Measurements from ENCODE around the gene ZFR. TPM values are rescaled to one million over a fixed set of nuclear protein-coding genes. Genes with fewer than 3 reads are reported as not detected.

Gene ZFR
- 100 to 1,000 TPM in 1 of 8 experiments, 10 to 100 TPM in 7; 72.5 to 116 (median 88.7) TPM for total RNA-seq

DNA sequence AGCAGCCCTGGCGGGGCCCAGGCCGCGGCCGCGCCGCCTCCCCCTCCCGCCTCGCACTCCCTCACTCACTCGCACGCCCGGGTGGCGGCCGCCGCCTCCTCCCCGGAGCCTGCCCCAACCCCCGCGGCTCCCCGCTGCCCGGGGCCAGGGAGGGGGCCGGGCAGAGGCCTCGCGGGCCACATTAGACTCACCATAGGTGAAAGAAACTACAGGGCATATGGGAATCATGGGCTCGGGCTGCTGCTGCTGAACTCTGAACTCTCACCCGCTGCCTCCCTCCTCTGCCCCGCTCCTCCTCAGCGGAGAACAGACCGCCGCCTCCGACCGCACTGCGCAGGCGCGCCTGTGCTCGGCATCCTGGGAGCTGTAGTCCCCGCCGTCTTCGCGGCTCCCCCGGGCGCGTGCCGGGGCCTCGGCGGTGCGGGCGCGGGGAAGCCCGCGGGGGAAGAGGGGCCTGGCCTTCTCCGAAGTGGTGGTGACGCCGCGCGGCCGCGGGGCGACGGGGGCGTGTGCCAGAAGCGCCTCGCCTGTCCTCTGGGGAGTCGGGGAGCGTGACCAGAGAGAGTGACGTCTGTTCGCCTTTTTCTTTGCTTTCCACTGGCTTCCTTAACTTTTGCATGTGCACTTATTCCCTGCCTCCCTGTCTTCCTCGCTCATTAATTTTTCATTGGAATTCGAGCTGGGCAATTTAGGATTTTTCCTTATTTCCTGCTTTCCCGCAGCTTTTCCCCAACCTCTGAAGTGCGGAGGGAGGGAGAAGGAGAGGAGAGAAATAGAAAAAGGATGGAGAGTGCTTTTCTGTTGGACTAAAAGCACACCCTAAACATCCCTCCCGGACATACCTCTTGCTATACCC, at the start of gene ZFR:
ZFR (minus strand) TSS at position 310 of the 856 bp plus-strand sequence; CDS start at position 228, 82 bp downstream.
- 0 to 25% (median 17%) methylated on average over 1 to 5 of the region's 70 CpGs; no CpG with 5 or more reads in 5 of the 10 experiments for WGBS, 10 experiments
- peak; percentile 79 to 93 (median 90) for ATAC-seq (replicated peaks in 6 of 8)
- Histone ChIP-seq H3K4me1 (replicated peaks in 1 of 2) (peaks cover 0 to 15% of the 10 kb centered on the region in 2 donors), H3K27ac (peak within 1 kb of the TSS; percentile 81 to 96), H3K4me3 (peak within 1 kb of the TSS; percentile 71 to 97 (median 86))
- in situ Hi-C loops (cut with MboI; ENCODE audit: low pct_unique_long_range_greater_than_20kb in 2 of 9, low sequenced_read_pairs in 9 of 9, unreplicated experiment in 9 of 9), result no loop called here

DNA sequence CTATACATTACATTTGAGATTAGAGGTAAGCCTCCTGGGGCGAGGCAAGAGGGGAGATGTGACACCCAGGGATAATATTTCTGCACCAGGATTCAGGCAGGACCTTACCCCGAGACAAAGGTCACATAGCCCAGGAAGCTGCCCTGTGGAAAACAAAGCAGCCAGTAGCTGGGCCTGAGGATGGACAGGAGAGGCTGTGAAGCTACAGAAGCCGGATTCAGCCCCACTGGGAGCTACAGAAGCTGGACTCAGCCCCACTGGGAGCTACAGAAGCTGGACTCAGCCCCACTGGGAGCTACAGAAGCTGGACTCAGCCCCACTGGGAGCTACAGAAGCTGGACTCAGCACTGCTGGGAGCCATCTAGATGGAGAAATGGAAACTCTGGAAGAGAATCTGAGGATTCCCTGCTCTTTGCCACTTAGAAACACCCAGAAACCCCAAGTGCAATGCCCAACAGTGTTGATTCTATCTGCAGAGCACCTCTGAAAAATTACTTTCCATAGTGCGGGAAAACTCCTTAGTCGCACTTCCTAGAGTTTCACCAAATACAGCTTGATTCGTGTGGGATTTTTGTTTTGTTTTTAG, 46.5 kb upstream of the ZFR start:
- no peak for ATAC-seq (replicated peaks in 6 of 8)
- in situ Hi-C loops (cut with MboI; ENCODE audit: low pct_unique_long_range_greater_than_20kb in 2 of 9, low sequenced_read_pairs in 9 of 9, unreplicated experiment in 9 of 9), result loop anchor here (10.0 to 25.0 kb wide), 3 partner anchors 96 to 121 kb away; partner anchors contain the start of gene SUB1 (in 7 of the 9)
- WGBS, 10 experiments, result 67 to 100% (median 87%) methylated on average over 1 to 4 of the region's 6 CpGs; no CpG with 5 or more reads in 1 of the 10 experiments
- Histone ChIP-seq H3K4me3 (no peak overlapping the region), H3K27ac (no peak overlapping the region), H3K4me1 (replicated peaks in 1 of 2) (no peaks in the 10 kb centered on the region)

DNA sequence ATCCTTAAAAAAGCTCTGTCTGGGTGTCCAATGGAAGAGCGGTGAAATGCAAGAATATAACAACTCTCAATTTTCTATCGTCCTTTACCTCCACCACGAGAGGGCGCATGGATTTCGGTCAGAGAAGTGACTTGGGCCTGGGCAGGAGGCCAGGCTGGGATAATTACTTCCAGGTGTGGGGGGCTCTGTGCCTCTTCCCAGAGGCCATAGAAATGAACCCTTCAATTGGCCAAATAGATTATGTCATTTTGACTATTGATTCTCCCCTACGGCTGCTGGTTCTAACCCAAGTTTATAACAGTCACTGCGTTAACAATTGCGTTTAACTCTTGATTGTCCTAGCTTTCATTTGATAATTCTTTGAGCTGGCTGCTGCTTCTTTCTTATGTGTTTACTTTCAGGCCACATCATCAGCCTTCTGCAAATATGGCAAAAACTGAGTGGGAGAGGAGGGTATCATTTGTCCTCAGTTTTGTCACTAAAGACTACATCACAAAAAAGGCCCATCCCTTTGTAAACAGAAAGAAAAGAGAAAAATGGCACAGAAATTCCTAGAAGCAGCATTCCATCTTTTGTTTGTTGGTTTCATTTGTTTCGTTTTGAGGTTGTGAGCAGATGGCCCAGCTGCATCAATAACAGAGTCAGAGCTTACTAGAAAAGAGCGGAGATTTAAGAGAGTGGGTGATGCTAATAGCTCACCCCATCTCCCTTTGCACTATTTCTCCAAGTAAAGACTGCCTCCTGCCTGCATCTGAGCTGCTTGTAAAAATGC, 45.4 kb upstream of the ZFR start:
- peak; percentile 64 to 95 (median 86) for ATAC-seq (replicated peaks in 6 of 8)
- H3K27ac ChIP-seq, result peak overlapping the region in 1 of 2 donors; percentile 20
- in situ Hi-C loops (cut with MboI; ENCODE audit: low pct_unique_long_range_greater_than_20kb in 2 of 9, low sequenced_read_pairs in 9 of 9, unreplicated experiment in 9 of 9), result loop anchor here (10.0 to 25.0 kb wide), 3 partner anchors 97 to 122 kb away; partner anchors contain the start of gene SUB1 (in 7 of the 9)
- WGBS, 10 experiments, result 0 to 46% (median 19%) methylated on average over 2 to 10 of the region's 10 CpGs
- no peaks in the 10 kb centered on the region for H3K4me1 ChIP-seq (replicated peaks in 1 of 2)
- no peak overlapping the region for H3K4me3 ChIP-seq

DNA sequence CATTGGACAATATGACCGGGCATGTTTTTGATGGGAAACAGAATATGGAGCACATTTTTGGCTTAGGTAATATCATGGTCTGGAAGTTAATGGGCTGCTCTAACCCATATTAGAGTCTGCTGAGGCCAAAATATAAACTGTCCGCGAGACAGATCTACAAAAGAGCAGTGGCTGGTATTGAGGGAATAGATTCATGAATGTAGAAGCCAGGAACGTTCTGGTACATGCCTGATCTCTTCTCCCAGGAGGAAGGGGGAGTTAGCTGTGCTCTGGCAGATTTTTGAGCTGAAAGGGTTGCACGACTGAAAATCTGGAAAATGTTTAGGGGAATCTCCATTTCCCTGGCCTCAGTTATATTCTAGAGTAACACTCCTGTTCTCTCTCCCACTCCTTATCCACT, 42.9 kb upstream of the ZFR start:
- no peak for ATAC-seq (replicated peaks in 6 of 8)
- in situ Hi-C loops (cut with MboI; ENCODE audit: low pct_unique_long_range_greater_than_20kb in 2 of 9, low sequenced_read_pairs in 9 of 9, unreplicated experiment in 9 of 9), result loop anchor here in 8 of 9 experiments (25.0 kb wide), 2 partner anchors 100 to 125 kb away; partner anchors contain the start of gene SUB1 (in 7 of the 8)

DNA sequence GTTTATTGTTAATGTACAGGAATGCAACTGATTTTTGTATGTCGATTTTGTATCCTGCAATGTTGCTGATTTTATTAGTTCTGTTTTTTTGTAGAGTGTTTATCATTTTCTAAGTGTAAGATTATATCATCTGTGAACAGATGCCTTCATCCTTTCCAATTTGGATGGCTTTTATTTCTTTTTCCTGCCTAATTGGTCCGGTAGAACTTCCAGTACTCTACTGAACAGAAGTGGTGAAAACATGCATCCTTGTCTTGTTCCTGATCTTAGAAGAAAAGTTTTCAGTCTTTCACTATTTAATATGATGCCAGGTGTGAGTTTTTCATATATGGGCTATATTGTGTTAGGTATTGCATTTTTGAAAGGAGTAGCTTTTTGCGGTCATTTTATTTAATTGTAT, 42.5 kb upstream of the ZFR start:
- 22 to 100% (median 83%) methylated on average over 1 to 3 of the region's 3 CpGs for WGBS, 10 experiments
- no peak overlapping the region for H3K4me3 ChIP-seq
- no peak for ATAC-seq (replicated peaks in 6 of 8)
- no peak overlapping the region for H3K27ac ChIP-seq
- no peaks in the 10 kb centered on the region for H3K4me1 ChIP-seq (replicated peaks in 1 of 2)
- in situ Hi-C loops (cut with MboI; ENCODE audit: low pct_unique_long_range_greater_than_20kb in 2 of 9, low sequenced_read_pairs in 9 of 9, unreplicated experiment in 9 of 9), result loop anchor here in 8 of 9 experiments (25.0 kb wide), 2 partner anchors 100 to 125 kb away; partner anchors contain the start of gene SUB1 (in 7 of the 8)

More for the DNA sequence above, 42.9 kb upstream of the ZFR start:
- Histone ChIP-seq H3K27ac (no peak overlapping the region), H3K4me1 (replicated peaks in 1 of 2) (no peaks in the 10 kb centered on the region), H3K4me3 (no peak overlapping the region)
- 34 to 100% (median 78%) methylated on average over 1 to 5 of the region's 5 CpGs; no CpG with 5 or more reads in 2 of the 10 experiments for WGBS, 10 experiments

DNA sequence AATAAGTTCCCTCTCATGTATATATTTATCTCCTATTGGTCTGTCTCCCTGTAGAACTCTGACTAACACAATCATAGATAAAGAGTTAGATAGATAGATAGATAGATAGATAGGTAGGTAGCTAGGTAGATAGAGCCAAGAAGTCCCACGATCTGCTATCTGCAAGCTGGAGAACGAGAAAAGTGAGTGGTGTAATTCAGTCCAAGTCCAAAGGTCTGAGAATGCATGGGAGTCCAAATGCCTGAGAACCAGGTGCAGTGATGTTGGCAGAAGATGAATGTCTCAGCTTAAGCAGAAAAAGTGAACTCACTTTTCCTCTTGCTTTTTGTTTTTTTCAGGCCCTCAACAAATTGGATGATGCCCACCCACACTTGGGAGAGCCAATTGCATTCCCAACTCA, 37.7 kb upstream of the ZFR start:
- in situ Hi-C loops (cut with MboI; ENCODE audit: low pct_unique_long_range_greater_than_20kb in 2 of 9, low sequenced_read_pairs in 9 of 9, unreplicated experiment in 9 of 9), result loop anchor here in 8 of 9 experiments (25.0 kb wide), 2 partner anchors 105 to 130 kb away; partner anchors contain the start of gene SUB1 (in 7 of the 8)
- no peaks in the 10 kb centered on the region for H3K4me1 ChIP-seq (replicated peaks in 1 of 2)
- ATAC-seq (replicated peaks in 6 of 8), result no peak
- WGBS, 10 experiments, result 67 to 100% (median 81%) methylated on average over 1 to 2 of the region's 2 CpGs; no CpG with 5 or more reads in 6 of the 10 experiments
- H3K27ac ChIP-seq, result no peak overlapping the region
- no peak overlapping the region for H3K4me3 ChIP-seq

DNA sequence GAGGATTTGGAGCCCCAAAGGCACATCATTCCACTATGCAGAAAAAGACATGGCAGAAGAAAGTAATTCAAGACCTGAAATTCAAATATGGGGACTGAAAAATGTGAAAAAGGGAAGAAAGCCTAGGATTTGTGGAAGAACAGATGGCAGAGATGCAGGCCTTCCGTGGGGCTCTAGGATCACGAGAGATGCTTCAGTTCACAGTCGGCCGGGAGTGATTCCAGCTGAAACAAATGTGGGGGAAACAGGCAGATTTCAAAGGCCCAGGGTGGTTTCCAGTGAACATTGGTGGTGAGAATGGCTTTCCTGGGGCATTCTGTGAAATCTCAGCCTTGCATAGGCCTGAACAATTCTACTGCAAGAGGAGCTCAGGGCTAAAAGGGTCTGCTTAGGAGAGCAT, 34.6 kb upstream of the ZFR start:
- Histone ChIP-seq H3K4me1 (replicated peaks in 1 of 2) (peaks cover 7 to 17% of the 10 kb centered on the region in 2 donors), H3K4me3 (no peak overlapping the region), H3K27ac (no peak overlapping the region)
- in situ Hi-C loops (cut with MboI; ENCODE audit: low pct_unique_long_range_greater_than_20kb in 2 of 9, low sequenced_read_pairs in 9 of 9, unreplicated experiment in 9 of 9), result loop anchor here in 8 of 9 experiments (25.0 kb wide), 2 partner anchors 108 to 133 kb away; partner anchors contain the start of gene SUB1 (in 7 of the 8)
- 0 to 100% (median 66%) methylated on average over 1 to 4 of the region's 4 CpGs; no CpG with 5 or more reads in 3 of the 10 experiments for WGBS, 10 experiments
- ATAC-seq (replicated peaks in 6 of 8), result no peak

DNA sequence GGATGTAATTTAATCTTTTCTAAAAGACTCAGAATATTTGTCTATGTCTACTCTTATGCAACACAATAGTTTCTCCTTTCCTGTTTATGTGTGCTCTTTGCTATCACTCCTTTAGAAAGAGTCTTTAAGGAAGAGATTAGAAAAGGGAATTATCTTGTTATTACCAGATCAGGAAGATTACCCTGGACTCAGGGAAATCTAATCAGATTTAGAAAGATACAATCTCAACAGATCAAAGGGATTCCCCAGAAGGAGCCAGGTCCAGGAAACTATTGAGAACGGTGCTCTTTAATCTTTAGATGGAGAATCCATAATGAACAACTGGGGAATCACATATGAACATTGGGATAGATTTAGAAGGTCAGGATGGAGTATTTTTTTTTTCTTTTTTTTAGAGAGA, 32.4 kb upstream of the ZFR start:
- ATAC-seq (replicated peaks in 6 of 8), result no peak
- 25 to 100% (median 92%) methylated on average over 1 of the region's 1 CpG; no CpG with 5 or more reads in 2 of the 10 experiments for WGBS, 10 experiments
- in situ Hi-C loops (cut with MboI; ENCODE audit: low pct_unique_long_range_greater_than_20kb in 2 of 9, low sequenced_read_pairs in 9 of 9, unreplicated experiment in 9 of 9), result loop anchor here in 8 of 9 experiments (25.0 kb wide), 2 partner anchors 110 to 135 kb away; partner anchors contain the start of gene SUB1 (in 7 of the 8)
- Histone ChIP-seq H3K4me1 (replicated peaks in 1 of 2) (peaks cover 7 to 19% of the 10 kb centered on the region in 2 donors), H3K27ac (no peak overlapping the region), H3K4me3 (no peak overlapping the region)

DNA sequence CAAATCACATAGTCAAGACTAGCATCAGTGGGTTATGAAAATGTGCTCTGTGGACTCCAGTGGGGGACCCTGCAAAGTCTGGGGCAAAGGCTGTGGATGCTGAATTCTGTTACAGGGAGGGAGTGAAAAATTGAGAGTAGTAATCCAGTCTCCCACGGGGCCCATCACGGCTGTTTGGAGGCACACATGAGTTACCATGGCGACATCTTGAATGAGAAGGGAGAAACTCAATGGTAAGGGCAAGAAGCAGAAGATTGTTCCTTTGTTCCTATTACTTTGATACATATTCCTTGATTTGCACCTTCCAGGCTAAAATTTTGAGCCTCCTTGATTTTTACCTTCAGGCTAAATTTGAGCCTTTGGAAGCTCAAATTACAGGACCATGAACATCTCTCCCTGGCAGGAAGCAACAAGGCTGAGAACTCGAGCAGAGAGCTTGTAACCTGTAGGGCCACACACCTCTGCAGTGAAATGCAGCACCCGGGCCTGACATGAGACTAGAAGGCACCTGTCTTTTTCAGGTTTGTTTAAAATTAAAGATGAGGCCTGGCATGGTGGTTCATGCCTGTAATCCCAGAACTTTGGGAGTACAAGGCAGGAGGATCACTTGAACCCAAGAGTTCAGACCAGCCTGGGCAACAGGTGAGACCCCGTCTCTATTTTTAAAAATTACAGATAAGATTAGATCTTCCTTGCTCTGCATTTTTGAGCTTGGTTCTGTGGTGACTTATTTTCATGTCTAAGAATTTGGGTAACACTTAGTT, 31.0 kb upstream of the ZFR start:
- no peak overlapping the region for H3K4me3 ChIP-seq
- in situ Hi-C loops (cut with MboI; ENCODE audit: low pct_unique_long_range_greater_than_20kb in 2 of 9, low sequenced_read_pairs in 9 of 9, unreplicated experiment in 9 of 9), result loop anchor here in 8 of 9 experiments (25.0 kb wide), 2 partner anchors 112 to 137 kb away; partner anchors contain the start of gene SUB1 (in 7 of the 8)
- ATAC-seq (replicated peaks in 6 of 8), result peak in 5 of 8 experiments; percentile 51 to 84 (median 62)

DNA sequence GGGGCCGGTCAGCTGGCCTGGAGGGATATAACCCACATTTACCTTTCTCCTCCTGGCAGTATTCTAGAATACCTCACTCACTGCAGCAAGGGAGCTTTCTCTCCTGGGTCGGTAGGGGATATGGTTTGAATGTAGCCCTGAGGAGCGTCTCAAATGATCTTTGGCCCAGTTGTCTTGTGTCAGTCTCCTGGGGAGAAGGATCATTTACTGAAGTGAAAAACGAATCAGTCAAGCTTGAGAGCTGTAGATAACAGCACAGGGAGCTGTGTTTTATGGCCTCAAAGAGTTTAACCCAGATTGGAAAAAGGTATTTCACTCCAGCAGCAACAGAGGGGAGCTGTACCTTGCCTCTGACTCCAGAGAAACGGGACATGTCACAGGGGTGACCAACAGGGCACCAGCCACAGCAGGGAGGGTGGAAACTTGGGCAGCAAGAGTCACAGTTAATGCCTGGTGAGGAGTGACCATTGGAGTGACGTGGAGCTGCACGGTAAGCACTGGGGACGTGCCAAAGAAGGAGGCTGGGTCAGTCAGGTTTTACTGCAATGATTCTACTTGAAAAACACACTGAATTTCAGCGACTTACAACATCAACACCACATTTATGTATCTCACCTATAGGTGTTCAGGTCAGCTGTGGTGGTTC, 29.8 kb upstream of the ZFR start:
- peaks cover 7 to 19% of the 10 kb centered on the region in 2 donors for H3K4me1 ChIP-seq (replicated peaks in 1 of 2)
- no peak for ATAC-seq (replicated peaks in 6 of 8)
- in situ Hi-C loops (cut with MboI; ENCODE audit: low pct_unique_long_range_greater_than_20kb in 2 of 9, low sequenced_read_pairs in 9 of 9, unreplicated experiment in 9 of 9), result no loop called here
- 20 to 100% (median 68%) methylated on average over 1 to 8 of the region's 9 CpGs; no CpG with 5 or more reads in 1 of the 10 experiments for WGBS, 10 experiments
- H3K27ac ChIP-seq, result no peak overlapping the region
- no peak overlapping the region for H3K4me3 ChIP-seq

More for the DNA sequence above, 31.0 kb upstream of the ZFR start:
- Histone ChIP-seq H3K27ac (no peak overlapping the region), H3K4me1 (replicated peaks in 1 of 2) (peaks cover 7 to 19% of the 10 kb centered on the region in 2 donors)
- WGBS, 10 experiments, result 26 to 100% (median 57%) methylated on average over 1 to 6 of the region's 6 CpGs; no CpG with 5 or more reads in 1 of the 10 experiments

DNA sequence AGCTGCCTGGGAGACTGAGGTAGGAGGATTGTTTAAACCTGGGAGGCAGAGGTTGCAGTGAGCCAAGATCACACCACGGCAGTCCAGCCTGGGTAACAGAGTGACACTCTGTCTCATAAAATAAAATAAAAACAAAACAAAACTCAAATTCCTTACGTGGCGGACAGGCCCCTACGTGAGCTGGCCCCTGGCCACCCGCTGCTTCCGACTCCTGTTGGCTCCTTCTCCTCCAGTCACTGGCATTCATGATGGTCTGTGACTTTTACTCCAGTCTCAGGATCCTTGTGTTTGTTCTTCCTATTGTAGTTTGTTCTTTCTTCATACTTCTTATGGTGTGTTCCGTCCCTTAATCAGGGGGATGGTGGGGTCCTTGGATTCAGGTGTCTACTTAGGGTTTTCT, 28.5 kb upstream of the ZFR start:
- Histone ChIP-seq H3K27ac (no peak overlapping the region), H3K4me1 (replicated peaks in 1 of 2) (peaks cover 7 to 19% of the 10 kb centered on the region in 2 donors), H3K4me3 (no peak overlapping the region)
- WGBS, 10 experiments, result 82 to 100% (median 98%) methylated on average over 1 to 7 of the region's 7 CpGs; no CpG with 5 or more reads in 1 of the 10 experiments
- in situ Hi-C loops (cut with MboI; ENCODE audit: low pct_unique_long_range_greater_than_20kb in 2 of 9, low sequenced_read_pairs in 9 of 9, unreplicated experiment in 9 of 9), result no loop called here
- no peak for ATAC-seq (replicated peaks in 6 of 8)
